Measurements from ENCODE around the gene ACSS3. TPM values are rescaled to one million over a fixed set of nuclear protein-coding genes. Genes with fewer than 3 reads are reported as not detected.

The ACSS3 gene
- total and polyA plus RNA-seq, 5 donors: 11.7 to 29.8 (median 24.8) TPM

DNA sequence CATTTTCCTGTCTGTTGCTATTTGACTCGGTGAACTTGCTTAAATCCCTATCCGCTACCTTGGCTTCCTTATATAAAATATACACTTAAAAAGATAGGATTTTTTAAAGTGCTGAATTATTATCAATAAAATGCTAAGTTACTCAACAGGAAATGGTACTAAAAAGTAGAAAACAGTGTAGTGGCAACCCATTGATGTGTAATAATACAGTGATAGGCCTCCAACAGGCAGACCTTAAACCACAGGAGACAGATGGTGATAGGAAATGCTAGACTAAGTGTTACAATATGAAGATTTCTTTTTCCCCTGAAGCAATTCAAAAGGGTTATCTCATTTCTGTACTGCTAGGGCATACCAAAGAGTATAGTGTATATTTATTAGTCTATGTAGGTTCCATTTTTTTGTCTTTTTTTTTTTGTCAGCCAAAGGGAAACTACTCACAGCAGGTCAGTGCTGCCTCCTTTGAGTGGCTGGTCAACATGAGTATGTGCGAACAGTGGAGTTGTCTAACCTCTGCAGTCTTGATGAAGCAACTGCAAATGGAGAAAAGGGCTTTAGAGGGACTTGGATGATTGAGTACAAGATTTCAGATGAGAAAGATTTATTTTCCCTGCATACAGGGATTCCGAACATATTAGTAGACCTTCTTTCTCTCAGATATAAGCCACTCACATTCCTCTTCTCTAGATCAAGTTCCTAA, 183.8 kb downstream of the ACSS3 start:
- Histone ChIP-seq H3K27me3 (ENCODE audit: control insufficient read depth, insufficient read depth) (no peaks in the 10 kb centered on the region), H3K4me3 (ENCODE audit: low read length) (no peak overlapping the region), H3K9me3 (ENCODE audit: control insufficient read depth, low read length) (no peaks in the 10 kb centered on the region), H3K4me1 (ENCODE audit: control insufficient read depth, insufficient read depth, low read length) (no peaks in the 10 kb centered on the region), H3K27ac (ENCODE audit: low read length) (no peak overlapping the region)
- 81% methylated on average over 4 of the region's 4 CpGs for WGBS
- intact Hi-C loops (cut with DNase I): no loop called here
- DNase-seq: no peak
- no peak for ATAC-seq

DNA sequence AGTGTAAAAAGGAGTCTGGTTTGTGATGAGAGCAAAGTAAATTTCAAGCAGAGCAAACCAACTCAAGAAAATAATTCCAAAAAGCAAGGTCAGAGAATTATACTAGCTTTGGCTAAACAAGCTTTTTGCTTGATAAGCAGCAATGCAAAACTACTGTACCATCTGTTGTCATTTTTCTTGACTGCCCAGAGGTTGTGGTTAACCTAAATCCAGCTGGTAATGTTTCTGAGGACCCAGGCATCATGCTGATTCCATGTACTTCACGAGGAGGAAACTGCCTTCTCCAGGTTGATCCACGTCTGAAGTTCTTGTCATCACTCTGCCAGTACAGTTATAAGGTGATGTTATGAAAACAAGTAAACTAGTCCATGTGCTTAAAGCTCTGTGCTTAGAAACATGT, 185.2 kb downstream of the ACSS3 start:
- no peak overlapping the region for H3K27ac ChIP-seq (ENCODE audit: low read length)
- H3K4me3 ChIP-seq (ENCODE audit: low read length): no peak overlapping the region
- no peaks in the 10 kb centered on the region for H3K9me3 ChIP-seq (ENCODE audit: control insufficient read depth, low read length)
- no peak for ATAC-seq
- intact Hi-C loops (cut with DNase I): no loop called here
- H3K4me1 ChIP-seq (ENCODE audit: control insufficient read depth, insufficient read depth, low read length): no peaks in the 10 kb centered on the region
- no peak for DNase-seq
- 69% methylated on average over 2 of the region's 2 CpGs for WGBS
- no peaks in the 10 kb centered on the region for H3K27me3 ChIP-seq (ENCODE audit: control insufficient read depth, insufficient read depth)

DNA sequence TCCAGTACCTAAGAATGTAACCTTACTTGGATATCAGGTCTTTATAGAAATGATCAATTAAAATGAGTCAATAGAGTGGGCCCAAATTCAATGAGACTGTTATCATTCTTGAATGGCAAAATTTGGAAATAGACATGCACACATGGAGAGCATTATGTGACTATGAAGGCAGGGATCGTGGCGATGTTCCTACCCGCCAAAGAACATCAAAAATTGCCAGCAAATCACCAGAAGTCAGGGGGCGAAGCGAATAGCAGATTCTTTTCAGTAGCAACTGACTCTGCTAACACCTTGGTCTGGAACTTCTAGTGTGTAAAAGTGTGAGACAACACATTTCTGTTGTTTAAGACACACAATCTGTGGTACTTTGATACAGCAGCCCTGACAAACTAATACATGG, 192.5 kb downstream of the ACSS3 start:
- Histone ChIP-seq H3K4me1 (ENCODE audit: control insufficient read depth, insufficient read depth, low read length) (no peaks in the 10 kb centered on the region), H3K27ac (ENCODE audit: low read length) (no peak overlapping the region), H3K4me3 (ENCODE audit: low read length) (no peak overlapping the region), H3K9me3 (ENCODE audit: control insufficient read depth, low read length) (no peaks in the 10 kb centered on the region), H3K27me3 (ENCODE audit: control insufficient read depth, insufficient read depth) (no peaks in the 10 kb centered on the region)
- intact Hi-C loops (cut with DNase I): no loop called here
- DNase-seq: peak in 1 of 3 donors; percentile 9
- WGBS: 93% methylated on average over 5 of the region's 5 CpGs
- no peak for ATAC-seq

DNA sequence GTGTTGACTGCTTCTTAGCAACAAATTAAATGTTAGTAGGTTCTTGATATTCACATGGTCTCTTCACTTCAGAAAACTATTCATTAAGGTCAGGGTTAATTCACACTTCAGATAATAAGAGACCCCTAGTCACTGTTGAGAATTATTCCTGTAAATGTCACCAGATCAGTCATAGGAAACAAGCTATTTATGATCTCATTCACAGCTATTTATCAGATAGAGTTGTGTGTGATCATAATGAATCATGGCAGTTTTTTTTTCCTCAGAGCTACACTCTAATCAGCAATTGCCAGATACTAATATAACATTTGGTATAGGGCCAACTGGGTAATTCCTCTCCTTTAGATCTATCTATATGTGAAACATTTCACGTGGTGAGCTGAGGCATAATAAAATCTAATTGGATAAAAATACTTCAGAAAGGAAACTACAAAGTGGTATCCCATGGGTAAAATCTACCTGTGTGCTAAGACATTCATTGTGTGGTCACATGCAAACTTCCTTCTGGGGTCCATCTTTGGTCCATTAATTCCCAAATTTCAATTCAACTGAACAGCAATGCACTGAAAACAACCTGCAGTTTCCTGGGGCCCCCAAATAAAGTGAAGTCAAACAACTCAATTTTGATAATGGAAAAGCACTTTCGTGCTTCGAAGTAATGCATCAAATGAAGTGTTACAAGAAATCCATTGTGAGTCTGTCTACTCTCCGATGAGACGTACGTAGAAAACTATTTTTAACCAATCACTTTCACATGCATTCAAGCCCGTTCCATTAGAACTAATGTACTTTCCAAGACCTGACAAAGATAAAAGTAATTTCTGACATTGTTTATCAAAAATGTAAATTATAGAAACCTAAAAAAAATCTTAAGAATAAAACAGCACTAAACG, 197.0 kb downstream of the ACSS3 start:
- Histone ChIP-seq H3K4me3 (ENCODE audit: low read length) (no peak overlapping the region), H3K4me1 (ENCODE audit: control insufficient read depth, insufficient read depth, low read length) (no peaks in the 10 kb centered on the region), H3K27me3 (ENCODE audit: control insufficient read depth, insufficient read depth) (no peaks in the 10 kb centered on the region), H3K9me3 (ENCODE audit: control insufficient read depth, low read length) (no peaks in the 10 kb centered on the region), H3K27ac (ENCODE audit: low read length) (no peak overlapping the region)
- intact Hi-C loops (cut with DNase I): no loop called here
- ATAC-seq (peak in 1 of 2 donors; percentile 61), DNase-seq (no peak)
- 71% methylated on average over 8 of the region's 8 CpGs for WGBS

DNA sequence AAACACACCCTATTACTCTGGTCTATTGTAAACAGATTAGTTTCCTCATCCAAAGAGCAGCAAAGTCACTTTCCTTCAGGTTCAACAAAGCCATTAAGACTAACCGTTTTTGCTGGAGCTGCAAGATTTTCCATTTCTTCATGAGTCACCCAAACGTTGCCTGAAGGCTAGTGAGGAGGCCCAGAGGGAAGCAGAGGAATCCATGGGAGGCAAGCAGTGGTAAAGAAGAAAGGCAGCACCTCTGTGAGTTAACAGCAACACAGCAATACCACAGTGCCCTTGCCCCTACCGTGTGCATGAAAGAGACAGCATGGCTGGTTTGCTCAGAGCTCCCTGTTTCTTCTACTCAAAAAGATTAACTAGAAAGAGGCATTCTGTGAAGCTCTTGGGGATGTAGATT, 206.3 kb downstream of the ACSS3 start:
- H3K27ac ChIP-seq (ENCODE audit: low read length): no peak overlapping the region
- no peak for ATAC-seq
- no peaks in the 10 kb centered on the region for H3K27me3 ChIP-seq (ENCODE audit: control insufficient read depth, insufficient read depth)
- no peaks in the 10 kb centered on the region for H3K4me1 ChIP-seq (ENCODE audit: control insufficient read depth, insufficient read depth, low read length)
- WGBS: 51% methylated on average over 3 of the region's 3 CpGs
- no peaks in the 10 kb centered on the region for H3K9me3 ChIP-seq (ENCODE audit: control insufficient read depth, low read length)
- H3K4me3 ChIP-seq (ENCODE audit: low read length): no peak overlapping the region
- intact Hi-C loops (cut with DNase I): no loop called here
- no peak for DNase-seq

DNA sequence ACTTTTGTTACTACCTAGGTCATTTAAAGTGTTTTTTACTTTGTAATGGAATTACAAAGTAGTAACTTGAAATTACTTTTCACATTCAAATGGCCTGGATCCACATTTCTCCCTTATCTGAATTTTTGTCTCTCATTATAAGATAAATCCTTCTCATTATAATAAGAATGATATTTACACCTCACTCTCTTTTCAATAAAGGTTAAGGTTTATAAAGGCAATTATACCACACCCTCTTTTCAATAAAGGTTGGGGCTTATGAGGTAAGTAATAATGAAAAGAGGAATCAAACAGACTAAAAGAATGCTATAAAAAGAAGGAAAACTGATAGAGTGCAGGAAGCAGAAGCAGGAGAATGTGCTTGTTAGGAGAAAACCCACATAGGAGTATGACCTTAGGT, 210.8 kb downstream of the ACSS3 start:
- intact Hi-C loops (cut with DNase I): no loop called here
- ATAC-seq: no peak
- H3K27ac ChIP-seq (ENCODE audit: low read length): no peak overlapping the region
- H3K4me1 ChIP-seq (ENCODE audit: control insufficient read depth, insufficient read depth, low read length): no peaks in the 10 kb centered on the region
- H3K4me3 ChIP-seq (ENCODE audit: low read length): no peak overlapping the region
- no peaks in the 10 kb centered on the region for H3K27me3 ChIP-seq (ENCODE audit: control insufficient read depth, insufficient read depth)
- no peaks in the 10 kb centered on the region for H3K9me3 ChIP-seq (ENCODE audit: control insufficient read depth, low read length)
- no peak for DNase-seq

DNA sequence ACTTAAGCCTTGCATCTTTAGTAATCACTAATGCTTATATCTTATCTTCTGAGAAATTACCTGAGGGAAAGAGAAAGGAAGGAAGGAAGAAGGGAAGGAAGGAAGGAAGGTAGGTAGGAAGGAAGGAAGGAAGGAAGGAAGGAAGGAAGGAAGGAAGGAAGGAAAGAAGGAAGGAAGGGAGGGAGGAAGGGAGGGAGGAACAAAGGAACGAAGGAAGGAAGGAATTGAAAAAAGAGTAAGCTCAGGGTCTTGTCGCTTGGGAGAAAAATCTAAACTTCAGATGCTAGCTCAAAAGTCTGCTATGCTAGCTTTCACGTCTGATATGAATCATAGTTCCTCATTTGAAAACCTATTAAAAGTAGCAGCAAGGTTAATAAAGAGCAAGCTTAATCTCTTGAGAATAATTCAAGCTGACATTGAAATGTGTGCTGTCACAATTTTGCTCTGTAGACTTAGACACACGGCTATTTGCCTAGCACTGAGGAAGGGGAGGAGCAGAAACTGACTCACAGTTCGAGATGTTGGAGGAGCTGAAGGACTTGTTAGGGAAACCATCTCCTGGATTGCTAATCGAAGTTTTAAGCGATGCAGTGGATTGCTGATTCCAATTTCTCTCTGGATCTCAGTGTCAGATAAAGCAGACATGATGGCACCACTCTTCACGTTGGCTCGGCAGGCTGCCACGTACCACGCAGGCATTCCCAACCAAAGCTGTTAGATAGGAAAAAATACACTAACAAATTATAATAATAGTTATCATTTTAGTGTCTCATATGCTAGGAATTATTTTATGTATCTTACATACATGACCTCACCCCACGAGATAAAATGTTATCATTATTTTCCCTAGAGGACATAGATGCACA, 216.7 kb downstream of the ACSS3 start:
- no peak overlapping the region for H3K27ac ChIP-seq (ENCODE audit: low read length)
- ATAC-seq: no peak
- WGBS: 62% methylated on average over 12 of the region's 12 CpGs
- intact Hi-C loops (cut with DNase I): no loop called here
- no peaks in the 10 kb centered on the region for H3K27me3 ChIP-seq (ENCODE audit: control insufficient read depth, insufficient read depth)
- H3K4me1 ChIP-seq (ENCODE audit: control insufficient read depth, insufficient read depth, low read length): no peaks in the 10 kb centered on the region
- no peak overlapping the region for H3K4me3 ChIP-seq (ENCODE audit: low read length)
- no peaks in the 10 kb centered on the region for H3K9me3 ChIP-seq (ENCODE audit: control insufficient read depth, low read length)
- DNase-seq: no peak

DNA sequence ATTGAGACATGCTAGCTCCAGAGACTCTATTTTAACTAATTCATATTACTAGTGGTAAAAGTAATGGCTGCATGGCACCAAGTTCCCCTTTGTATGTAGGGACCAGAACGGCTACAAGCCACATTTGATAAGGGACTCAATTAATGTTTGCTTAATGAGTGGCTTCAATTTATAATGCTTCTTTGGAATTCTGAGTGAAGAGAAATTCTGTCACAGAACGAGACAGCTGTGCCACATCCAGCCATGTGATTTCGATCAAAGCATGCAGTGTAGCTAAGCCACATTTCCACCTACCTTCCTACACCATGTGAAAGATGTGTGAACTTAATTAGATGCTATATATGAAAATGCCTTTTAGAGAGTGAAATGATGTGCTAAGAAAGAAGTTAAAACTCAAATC, 217.4 kb downstream of the ACSS3 start:
- Histone ChIP-seq H3K27me3 (ENCODE audit: control insufficient read depth, insufficient read depth) (no peaks in the 10 kb centered on the region), H3K27ac (ENCODE audit: low read length) (no peak overlapping the region), H3K4me1 (ENCODE audit: control insufficient read depth, insufficient read depth, low read length) (no peaks in the 10 kb centered on the region), H3K4me3 (ENCODE audit: low read length) (no peak overlapping the region), H3K9me3 (ENCODE audit: control insufficient read depth, low read length) (no peaks in the 10 kb centered on the region)
- 74% methylated on average over 3 of the region's 3 CpGs for WGBS
- DNase-seq: no peak
- ATAC-seq: no peak
- intact Hi-C loops (cut with DNase I): no loop called here

DNA sequence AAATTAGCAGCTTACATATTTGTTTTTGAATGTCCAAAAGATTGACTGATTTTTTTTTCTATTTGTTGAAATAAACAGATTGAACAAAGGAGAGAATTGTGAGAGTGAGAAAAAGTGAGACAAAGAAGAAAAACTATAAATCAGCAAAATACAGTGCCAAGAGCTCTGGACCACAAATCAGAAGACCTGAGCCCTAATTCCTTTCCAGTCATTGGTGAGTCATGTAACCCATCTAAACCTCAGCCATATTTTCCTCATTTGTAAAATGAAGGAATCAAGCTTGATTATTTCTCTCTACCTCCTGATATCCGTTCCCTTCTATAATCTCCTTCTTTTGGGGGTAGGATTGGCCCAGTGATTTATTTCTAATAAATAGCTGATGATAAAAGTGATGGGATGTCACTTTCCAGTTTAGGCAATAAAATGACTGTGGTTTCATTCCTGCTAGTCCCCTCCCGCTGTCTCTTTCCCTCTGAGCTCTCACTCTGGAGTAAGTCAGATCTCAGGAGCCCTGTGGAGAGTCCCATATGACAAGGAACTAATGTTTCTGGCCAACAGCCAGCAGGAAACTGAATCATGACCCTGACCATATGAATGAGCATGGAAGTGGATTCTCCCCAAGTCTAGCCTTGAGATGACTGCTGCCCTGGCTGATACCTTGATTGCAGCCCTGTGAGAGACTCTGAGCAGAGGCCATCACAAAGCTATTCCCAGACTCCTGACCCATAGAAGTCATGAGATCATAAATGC, 218.9 kb downstream of the ACSS3 start:
- intact Hi-C loops (cut with DNase I): no loop called here
- ATAC-seq (no peak), DNase-seq (no peak)
- Histone ChIP-seq H3K4me3 (ENCODE audit: low read length) (no peak overlapping the region), H3K27me3 (ENCODE audit: control insufficient read depth, insufficient read depth) (no peaks in the 10 kb centered on the region), H3K27ac (ENCODE audit: low read length) (no peak overlapping the region), H3K4me1 (ENCODE audit: control insufficient read depth, insufficient read depth, low read length) (no peaks in the 10 kb centered on the region), H3K9me3 (ENCODE audit: control insufficient read depth, low read length) (no peaks in the 10 kb centered on the region)
- 75% methylated on average over 2 of the region's 2 CpGs for WGBS

DNA sequence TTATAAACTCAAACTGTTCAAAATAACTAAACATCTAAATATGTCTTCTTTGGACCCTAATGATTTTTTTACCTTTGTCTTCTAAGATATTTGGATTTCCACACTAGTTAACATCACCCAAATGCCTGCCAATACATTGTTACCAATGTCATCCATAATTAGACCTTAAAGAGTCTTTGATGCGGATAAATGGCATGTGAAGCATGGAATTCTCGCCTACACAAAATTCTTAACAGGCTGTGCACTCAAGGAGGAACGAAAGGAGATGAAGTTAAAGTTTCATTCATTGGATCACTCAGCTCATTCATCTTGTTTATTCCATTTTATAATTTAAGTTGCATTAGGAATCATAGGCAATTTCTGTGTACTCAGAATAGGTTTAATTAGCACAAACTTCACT, 219.7 kb downstream of the ACSS3 start:
- Histone ChIP-seq H3K9me3 (ENCODE audit: control insufficient read depth, low read length) (no peaks in the 10 kb centered on the region), H3K27ac (ENCODE audit: low read length) (no peak overlapping the region), H3K27me3 (ENCODE audit: control insufficient read depth, insufficient read depth) (no peaks in the 10 kb centered on the region), H3K4me3 (ENCODE audit: low read length) (no peak overlapping the region), H3K4me1 (ENCODE audit: control insufficient read depth, insufficient read depth, low read length) (no peaks in the 10 kb centered on the region)
- intact Hi-C loops (cut with DNase I): no loop called here
- DNase-seq (no peak), ATAC-seq (no peak)
- 55% methylated on average over 3 of the region's 3 CpGs for WGBS

All from right cardiac atrium (tissue), 5 donors.